GM18511 (cell line): ENCODE measurements around the gene GTF3C5.
"Not testable (repeated sequence)": the region's sequence is repeated elsewhere in the genome, so short reads cannot be mapped to it uniquely, and the experiment has no call there.

Experiments used
- ATAC-seq: cut with Tn5 transposase; IDR thresholded peaks from one replicate; pipeline ENCODE4 v1.9.1; 2021; ENCODE audit warnings: mild to moderate bottlenecking, moderate library complexity; ENCODE audit not compliant: unreplicated experiment

GTF3C5 gene

DNA sequence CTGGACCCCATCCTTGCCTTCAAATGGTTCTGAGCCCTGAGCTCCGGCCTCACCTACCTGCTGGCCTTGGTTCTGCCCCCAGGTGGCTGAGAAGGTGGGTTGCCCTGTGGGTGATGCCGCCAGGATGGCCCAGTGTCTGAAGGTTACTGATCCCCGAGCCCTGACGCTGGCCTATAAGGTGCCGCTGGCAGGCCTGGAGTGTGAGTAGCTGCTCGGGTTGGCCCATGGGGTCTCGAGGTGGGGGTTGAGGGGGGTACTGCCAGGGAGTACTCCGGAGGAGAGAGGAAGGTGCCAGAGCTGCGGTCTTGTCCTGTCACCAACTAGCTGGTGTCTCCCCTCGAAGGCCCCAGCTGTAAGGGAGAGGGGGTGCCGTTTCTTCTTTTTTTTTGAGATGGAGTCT lies 36.2 kb downstream of the GTF3C5 start:
- no peak for ATAC-seq

DNA sequence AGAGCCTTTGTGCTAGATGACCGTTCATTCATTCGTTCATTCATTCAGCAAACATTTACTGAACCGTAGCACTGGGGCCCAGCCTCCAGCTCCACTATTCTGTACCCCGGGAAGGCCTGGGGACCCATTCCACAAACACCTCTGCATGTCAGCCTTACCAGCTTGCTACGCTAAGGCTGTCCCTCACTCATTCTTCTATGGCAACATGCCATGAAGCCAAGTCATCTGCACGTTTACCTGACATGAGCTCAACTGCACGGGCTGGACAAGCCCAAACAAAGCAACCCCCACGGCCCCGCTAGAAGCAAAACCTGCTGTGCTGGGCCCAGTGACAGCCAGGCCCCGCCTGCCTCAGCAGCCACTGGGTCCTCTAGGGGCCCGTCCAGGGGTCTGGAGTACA lies 37.0 kb downstream of the GTF3C5 start:
- ATAC-seq, result no peak

GRCh38 chr9:133068431-133068830 lies 37.6 kb downstream of the GTF3C5 start:
- not testable (repeated sequence) for ATAC-seq

DNA sequence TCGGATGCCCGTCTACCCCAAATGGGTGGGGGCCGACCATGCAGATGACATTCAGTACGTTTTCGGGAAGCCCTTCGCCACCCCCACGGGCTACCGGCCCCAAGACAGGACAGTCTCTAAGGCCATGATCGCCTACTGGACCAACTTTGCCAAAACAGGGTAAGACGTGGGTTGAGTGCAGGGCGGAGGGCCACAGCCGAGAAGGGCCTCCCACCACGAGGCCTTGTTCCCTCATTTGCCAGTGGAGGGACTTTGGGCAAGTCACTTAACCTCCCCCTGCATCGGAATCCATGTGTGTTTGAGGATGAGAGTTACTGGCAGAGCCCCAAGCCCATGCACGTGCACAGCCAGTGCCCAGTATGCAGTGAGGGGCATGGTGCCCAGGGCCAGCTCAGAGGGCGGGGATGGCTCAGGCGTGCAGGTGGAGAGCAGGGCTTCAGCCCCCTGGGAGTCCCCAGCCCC lies 39.7 kb downstream of the GTF3C5 start:
- not testable (repeated sequence) for ATAC-seq

DNA sequence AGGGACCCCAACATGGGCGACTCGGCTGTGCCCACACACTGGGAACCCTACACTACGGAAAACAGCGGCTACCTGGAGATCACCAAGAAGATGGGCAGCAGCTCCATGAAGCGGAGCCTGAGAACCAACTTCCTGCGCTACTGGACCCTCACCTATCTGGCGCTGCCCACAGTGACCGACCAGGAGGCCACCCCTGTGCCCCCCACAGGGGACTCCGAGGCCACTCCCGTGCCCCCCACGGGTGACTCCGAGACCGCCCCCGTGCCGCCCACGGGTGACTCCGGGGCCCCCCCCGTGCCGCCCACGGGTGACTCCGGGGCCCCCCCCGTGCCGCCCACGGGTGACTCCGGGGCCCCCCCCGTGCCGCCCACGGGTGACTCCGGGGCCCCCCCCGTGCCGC lies 40.2 kb downstream of the GTF3C5 start:
- not testable (repeated sequence) for ATAC-seq

GRCh38 chr9:133071484-133072150 lies 40.8 kb downstream of the GTF3C5 start:
- no peak for ATAC-seq

DNA sequence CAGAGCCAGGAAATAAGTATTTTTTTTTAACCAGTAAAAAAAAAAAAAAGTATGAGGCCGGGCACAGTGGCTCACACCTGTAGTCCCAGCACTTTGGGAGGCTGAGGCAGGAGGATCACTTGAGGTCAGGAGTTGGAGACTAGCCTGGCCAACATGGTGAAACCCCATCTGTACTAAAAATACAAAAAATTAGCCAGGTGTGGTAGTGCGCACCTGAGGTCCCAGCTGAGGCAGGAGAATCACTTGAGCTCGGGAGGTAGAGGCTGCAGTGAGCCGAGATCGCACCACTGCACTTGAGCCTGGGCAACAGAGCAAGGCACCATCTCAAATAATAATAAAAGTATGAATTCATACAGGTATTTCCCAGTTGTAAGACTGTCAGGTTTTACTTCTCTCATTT lies 41.4 kb downstream of the GTF3C5 start:
- ATAC-seq, result not testable (repeated sequence)

GRCh38 chr9:133073086-133074014 lies 42.6 kb downstream of the GTF3C5 start:
- no peak for ATAC-seq

- ATAC-seq, result no peak
Observed at GRCh38 chr9:133074111-133074651, 43.4 kb downstream of the GTF3C5 start.

- no peak for ATAC-seq
Observed at GRCh38 chr9:133075925-133076630, 45.3 kb downstream of the GTF3C5 start.

DNA sequence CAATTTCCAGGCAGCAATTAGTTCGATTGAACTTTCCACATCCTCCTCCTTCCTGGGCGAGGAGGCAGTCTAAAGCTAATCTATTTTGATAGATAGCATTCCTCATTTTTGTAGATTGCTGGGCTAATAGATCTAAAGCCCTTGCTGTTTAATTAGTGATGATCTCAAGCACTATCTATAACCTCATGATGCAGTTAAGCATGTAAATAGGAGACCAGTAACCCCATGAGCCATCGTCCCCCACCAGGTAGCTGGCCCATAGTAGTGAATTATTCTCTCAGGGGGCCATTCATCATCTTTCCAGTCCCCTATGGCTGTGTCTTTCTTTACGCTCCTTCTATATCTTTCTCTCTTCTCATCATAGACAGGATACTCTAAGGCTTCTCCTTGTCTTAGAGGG lies 45.9 kb downstream of the GTF3C5 start:
- ATAC-seq, result no peak

DNA sequence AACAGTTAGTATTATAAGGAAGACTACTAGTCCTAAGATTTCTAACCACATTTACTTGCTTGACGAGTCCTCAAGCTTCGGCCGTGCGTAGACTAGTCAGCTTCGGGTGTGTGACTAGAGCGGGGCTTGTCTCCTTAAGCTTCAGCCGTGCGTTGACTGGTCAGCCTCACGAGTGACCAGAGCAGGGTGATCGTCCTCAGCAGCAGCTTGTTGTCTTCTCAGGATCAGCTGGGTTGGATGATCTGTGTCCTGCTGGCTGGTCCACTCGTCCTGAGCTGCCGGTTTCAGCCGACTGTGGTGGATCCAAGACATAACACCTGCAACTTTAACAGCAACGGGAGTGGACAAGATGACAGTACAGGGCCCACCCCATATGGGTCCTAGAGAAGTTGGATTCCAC lies 47.7 kb downstream of the GTF3C5 start:
- ATAC-seq, result no peak

DNA sequence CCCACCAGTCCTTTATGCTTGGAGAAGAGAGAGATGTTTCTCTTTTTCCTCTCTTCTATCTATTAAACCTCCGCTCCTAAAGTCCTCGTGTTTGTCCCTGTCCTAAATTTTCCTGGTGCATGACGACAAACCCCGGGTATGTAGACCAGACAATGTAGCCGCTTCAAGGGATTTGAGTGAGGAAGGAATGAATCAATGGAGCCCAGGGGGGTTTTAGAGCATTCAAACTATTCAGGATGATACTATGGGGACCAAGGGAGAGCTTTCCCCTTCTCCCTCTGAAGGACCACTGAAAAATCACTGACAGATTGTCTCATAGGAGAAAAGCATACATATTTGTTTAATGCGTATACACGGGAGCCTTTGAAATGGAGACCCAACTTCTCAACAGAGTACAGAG lies 49.4 kb downstream of the GTF3C5 start:
- ATAC-seq, result no peak

DNA sequence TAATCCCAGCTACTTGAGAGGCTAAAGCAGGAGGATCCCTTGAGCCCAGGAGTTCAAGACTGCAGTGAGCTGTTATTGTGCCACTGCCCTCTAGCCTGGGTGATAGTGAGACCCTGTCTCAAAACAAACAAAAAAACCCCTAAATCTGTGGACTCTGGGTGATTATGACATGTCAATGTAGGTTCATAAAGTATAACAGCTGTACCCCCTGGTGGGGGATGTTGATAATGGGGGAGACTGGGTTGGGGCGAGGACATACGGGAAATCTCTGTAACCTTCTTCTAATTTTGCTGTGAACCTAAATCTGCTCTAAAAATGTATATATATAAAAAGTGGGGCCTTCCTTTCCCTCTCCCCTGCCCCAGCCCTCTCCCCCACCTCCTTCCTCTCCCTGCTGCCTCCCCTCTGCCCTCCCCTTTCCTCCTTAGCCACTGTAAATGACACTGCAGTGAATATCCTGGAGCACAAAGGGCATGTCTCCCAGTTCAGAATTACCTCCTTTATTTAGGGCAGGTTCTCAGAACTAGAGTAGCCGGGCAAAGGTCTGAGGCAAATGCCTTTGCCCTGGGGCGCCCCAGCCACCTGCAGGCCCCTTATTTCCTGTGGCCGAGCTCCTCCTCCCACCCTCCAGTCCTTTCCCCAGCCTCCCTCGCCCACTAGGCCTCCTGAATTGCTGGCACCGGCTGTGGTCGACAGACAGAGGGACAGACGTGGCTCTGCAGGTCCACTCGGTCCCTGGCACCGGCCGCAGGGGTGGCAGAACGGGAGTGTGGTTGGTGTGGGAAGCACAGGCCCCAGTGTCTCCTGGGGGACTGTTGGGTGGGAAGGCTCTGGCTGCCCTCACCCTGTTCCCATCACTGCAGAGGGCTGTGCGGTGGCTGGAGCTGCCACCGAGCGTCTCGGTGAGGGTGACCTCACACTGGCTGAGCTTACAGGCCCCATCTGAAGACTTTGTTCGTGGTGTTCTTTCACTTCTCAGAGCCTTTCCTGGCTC lies 50.3 kb downstream of the GTF3C5 start:
- not testable (repeated sequence) for ATAC-seq

DNA sequence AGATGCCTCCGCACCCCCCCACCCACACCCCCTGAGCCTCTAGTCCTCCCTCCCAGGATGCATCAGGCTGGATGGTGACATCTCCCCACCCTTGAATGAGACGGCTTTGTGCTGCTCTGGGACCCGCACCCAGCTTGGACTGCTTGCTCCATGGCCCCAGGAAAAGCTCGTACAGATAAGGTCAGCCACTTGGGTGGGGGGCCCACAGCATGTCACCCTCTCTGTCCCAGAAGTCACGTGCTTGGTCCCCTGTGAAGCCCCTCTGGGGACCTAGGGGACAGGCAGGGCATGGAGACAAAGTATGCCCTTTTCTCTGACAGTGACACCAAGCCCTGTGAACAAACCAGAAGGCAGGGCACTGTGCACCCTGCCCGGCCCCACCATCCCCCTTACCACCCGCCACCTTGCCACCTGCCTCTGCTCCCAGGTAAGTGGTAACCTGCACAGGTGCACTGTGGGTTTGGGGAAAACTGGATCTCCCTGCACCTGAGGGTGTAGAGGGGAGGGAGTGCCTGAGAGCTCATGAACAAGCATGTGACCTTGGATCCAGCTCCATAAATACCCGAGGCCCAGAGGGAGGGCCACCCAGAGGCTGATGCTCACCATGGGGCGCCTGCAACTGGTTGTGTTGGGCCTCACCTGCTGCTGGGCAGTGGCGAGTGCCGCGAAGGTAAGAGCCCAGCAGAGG lies 51.3 kb downstream of the GTF3C5 start:
- not testable (repeated sequence) for ATAC-seq

DNA sequence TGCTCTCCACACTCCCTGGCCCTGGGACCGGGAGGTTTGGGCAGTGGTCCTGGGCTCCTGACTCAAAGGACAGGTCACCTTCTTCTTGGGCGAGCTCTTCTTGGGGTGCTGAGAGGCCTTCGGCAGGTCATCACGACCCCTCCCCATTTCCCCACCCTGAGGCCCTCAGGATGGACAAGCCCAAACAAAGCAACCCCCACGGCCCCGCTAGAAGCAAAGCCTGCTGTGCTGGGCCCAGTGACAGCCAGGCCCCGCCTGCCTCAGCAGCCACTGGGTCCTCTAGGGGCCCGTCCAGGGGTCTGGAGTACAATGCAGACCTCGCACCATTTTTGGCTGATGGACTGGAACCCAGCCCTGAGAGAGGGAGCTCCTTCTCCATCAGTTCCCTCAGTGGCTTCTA lies 52.9 kb downstream of the GTF3C5 start:
- not testable (repeated sequence) for ATAC-seq

DNA sequence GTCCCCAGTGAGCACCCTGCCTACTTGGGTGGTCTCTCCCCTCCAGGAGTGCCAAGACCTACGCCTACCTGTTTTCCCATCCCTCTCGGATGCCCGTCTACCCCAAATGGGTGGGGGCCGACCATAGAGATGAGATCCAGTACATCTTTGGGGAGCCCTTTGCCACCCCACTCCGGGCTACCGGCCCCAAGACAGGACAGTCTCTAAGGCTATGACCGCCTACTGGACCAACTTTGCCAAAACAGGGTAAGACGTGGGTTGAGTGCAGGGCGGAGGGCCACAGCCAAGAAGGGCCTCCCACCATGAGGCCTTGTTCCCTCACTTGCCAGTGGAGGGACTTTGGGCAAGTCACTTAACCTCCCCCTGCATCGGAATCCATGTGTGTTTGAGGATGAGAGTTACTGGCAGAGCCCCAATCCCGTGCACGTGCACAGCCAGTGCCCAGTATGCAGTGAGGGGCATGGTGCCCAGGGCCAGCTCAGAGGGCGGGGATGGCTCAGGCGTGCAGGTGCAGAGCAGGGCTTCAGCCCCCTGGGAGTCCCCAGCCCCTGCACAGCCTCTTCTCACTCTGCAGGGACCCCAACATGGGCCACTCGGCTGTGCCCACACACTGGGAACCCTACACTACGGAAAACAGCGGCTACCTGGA lies 55.5 kb downstream of the GTF3C5 start:
- not testable (repeated sequence) for ATAC-seq

DNA sequence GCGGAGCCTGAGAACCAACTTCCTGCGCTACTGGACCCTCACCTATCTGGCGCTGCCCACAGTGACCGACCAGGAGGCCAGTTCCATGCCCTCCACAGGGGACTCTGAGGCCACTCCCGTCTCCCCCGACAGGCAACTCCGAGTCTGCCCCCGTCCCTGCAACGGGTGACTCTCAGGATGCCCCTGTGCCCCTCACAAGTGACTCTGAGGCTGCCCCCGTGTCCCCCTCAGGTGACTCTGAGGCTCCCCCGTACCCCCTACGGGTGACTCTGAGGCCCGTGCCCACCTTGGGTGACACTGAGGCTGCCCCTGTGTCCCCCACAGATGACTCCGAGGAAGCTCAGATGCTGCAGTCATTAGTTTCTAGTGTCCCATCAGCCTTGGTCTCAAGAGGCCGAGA lies 56.1 kb downstream of the GTF3C5 start:
- no peak for ATAC-seq
